Bronchial smooth muscle cell (primary cell): ENCODE results near the gene CRK. TPM values are rescaled to one million over a fixed set of nuclear protein-coding genes. Genes with fewer than 3 reads are reported as not detected.

Experiments used
- total RNA-seq: library from RNA; depleted of rRNA; stranded (reverse); fragments of >200 nt; gene quantifications from 2 replicates; pipeline ENCODE4 v1.2.1, GENCODE V29; 2014

CRK gene
- 88.4 and 90.8 TPM in 2 replicates for total RNA-seq

DNA sequence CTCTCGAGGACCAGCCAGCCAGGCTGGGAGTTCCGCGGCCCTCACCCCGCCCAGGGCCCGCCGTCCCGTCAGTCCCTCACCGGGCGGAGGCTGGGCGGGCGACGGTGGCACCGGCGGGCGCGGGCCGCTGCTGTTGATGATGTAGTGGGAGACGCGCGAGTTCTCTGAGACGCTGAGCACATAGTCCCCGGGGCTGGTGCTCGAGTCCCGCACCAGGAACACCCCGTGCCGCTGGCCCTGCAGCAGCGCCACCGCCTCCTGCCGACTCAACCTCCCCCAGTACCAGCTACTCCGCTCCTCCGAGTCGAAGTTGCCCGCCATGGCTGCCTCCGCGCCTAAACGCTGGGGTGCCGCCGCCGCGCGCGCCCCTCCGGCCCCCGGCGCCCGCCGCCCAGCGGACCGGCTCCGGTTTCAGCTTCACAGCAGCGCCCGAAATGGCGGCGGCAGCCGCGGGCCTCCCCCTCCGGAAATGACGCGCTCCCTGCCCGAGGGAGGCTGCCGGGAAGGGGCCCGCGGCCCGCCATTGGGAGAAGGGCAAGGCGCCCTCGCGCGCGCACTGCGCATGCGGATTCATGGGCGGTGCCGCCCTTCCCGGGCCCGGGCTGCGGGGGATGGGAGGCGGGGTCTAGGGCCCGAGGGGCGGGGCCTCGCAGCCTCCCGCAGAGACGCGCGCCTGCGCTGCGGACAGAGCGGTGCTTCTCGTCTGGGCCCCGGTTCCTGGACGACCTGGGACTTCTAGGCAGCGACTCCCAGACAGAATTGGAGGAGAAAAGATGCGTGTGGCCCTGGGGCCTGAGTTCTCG lies at the start of gene CRK:
Gene CRK (minus strand): TSS at position 436 of the 803 bp plus-strand sequence. CDS start 115 bp downstream, at position 321.

DNA sequence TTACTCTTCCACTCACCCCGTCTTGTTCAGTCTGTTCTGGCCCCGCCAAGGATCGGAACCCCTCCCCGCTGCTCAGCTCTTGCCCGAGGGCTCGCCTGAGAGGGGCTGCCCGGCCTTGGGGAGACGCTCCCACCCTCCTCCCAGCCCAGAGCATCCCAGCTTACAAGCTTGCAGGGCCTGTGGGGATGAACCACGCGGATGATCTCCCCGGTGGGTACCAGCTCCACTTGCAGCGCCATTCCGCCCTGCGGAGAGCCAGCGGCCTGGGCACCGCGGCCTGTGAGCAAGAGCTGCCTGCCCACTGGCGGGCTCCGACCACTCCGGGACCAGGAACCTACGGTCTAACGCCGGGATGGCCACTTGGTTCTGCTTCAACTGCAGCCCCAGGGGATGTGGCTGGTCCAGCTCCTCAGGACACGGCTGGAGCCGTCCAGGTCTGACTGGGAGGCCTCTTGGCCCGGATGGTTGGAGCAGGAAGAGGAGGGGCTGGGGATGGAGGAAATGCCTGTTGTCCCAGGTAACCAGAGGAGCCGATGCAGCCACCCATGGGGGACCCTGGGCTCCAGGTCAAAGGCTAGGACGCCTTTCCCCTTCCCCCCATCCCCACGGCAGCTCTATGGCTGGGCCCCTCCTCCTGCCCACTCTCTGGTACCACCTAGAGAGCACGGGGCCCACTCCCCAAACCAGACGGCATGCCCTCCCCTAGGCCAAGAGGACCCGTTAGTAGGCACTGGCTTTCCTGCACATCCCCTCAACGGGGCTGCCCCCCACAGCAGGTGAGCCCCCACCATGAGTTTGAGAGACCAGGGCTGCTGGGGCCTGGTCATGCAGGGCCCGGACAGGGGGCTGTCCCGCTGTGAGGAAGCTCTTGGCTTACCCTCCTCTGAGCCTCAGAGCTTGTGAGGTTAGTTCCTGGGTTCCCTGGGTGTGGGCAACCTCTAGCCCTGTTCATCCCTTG lies 36.5 kb upstream of the CRK start, which contains the start of gene MYO1C:
Gene MYO1C (minus strand): TSS at position 438 of the 958 bp plus-strand sequence. CDS start 199 bp downstream, at position 239.

DNA sequence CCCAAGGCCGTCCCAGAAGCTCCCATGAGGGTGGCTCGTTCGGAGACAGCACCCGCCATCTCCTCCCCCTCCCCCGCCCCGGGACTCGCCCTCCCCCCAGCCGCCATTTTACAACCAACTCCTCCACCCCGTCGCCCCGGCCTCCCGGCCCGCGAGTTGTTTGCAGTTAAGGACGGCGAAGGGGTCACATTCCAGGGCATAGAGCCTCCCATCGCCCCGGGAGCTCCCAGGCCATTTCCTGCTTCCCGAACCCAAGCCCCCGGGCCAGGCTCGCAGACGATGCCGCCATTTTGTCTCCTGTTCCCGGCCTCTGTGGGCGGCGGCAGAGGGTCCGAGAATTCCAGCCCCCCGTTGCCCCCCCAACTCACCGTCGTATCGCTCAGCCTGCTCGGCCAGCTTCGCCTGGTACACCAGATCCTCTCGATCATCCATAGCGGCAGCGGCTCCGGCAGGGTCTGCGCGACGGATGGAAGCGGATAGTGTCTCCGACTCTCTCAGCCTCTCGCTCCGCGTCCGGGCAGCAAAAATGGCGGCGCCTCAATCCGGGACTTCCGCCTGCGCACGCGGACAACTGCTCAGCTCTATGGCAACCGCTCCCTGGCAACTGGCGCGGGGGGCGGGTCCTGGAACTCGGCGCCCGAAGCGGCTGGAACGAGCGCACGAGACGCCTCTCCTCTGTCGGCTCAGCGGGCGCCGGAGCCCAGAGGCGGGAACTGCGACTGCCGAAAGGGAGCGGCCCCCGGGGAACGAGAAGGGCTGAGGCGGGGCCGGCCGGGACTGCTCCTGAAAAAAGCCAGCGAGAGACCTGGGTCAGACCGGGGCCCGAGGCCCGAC lies 56.1 kb downstream of the CRK start, which contains the start of gene YWHAE:
Gene YWHAE (minus strand): TSS at position 544 of the 834 bp plus-strand sequence. CDS start 112 bp downstream, at position 432.

Other genes starting within 250 kb of the CRK start
- not detected in 2 replicates for gene BHLHA9, start 185.8 kb downstream of the CRK start, total RNA-seq
- gene TRARG1, start 176.6 kb downstream of the CRK start, total RNA-seq = not detected in 2 replicates
- 323 and 358 TPM in 2 replicates for gene YWHAE, start 56.0 kb downstream of the CRK start, total RNA-seq
- gene MYO1C, start 36.5 kb upstream of the CRK start, total RNA-seq = 115 and 135 TPM in 2 replicates
- gene INPP5K, start 60.4 kb upstream of the CRK start, total RNA-seq = 23.8 and 27.7 TPM in 2 replicates
- 8.7 and 15.0 TPM in 2 replicates for gene PITPNA, start 106.6 kb upstream of the CRK start, total RNA-seq
- 6.1 and 7.0 TPM in 2 replicates for gene SLC43A2, start 172.6 kb upstream of the CRK start, total RNA-seq
- 0.86 and 1.3 TPM in 2 replicates for gene SCARF1, start 189.5 kb upstream of the CRK start, total RNA-seq
- 11.3 and 16.9 TPM in 2 replicates for gene RILP, start 193.6 kb upstream of the CRK start, total RNA-seq
- gene PRPF8, start 228.6 kb upstream of the CRK start, total RNA-seq = 82.7 and 88.9 TPM in 2 replicates